ENCODE results near the gene CRYZL1. TPM values are rescaled to one million over a fixed set of nuclear protein-coding genes. Genes with fewer than 3 reads are reported as not detected.

CRYZL1 gene
- total RNA-seq, 4 donors from 2014 or later = 24.4 to 47.3 (median 33.0) TPM

DNA sequence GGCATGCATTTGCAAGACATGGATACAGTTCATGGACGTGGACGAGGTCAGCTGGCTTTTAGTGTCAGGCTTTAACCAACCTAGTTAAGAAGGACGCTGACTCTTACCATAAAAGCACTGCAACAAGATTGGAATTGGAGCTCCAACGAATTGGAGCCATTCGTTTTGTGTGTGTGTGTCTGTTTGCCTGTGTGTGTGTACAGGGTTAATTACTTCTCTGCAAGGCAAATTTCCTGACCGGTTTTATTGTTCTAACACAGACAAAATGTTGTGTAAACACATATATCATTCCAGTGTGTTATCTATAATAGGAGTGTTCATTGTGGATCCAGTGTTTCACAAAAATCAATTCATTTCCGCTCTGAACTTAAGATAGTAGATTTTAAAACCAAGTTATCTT is 8.7 kb upstream of the CRYZL1 start:
- no peak overlapping the region for H3K27ac ChIP-seq
- no peak overlapping the region for H3K4me3 ChIP-seq
- no peaks in the 10 kb centered on the region for H3K27me3 ChIP-seq
- no peak for ATAC-seq
- H3K36me3 ChIP-seq = no peaks in the 10 kb centered on the region
- H3K4me1 ChIP-seq = peaks cover 0 to 23% (median 5%) of the 10 kb centered on the region in 3 donors
- 80% methylated on average over 7 of the region's 7 CpGs for WGBS, 2 donors (ENCODE audit: low coverage in 1 of 2)
- TF ChIP-seq EP300 (IDR thresholded peaks at IDR 0.05) (no peak), POLR2AphosphoS5 (IDR thresholded peaks at IDR 0.05) (no peak), CTCF (IDR thresholded peaks at IDR 0.05) (no peak), POLR2A (IDR thresholded peaks at IDR 0.05) (no peak)
- H3K9me3 ChIP-seq = no peaks in the 10 kb centered on the region

- ATAC-seq = no peak
- Histone ChIP-seq H3K9me3 (no peaks in the 10 kb centered on the region), H3K4me1 (peaks cover 0 to 38% (median 11%) of the 10 kb centered on the region in 3 donors), H3K27me3 (no peaks in the 10 kb centered on the region), H3K36me3 (no peaks in the 10 kb centered on the region), H3K4me3 (no peak overlapping the region), H3K27ac (no peak overlapping the region)
- WGBS, 2 donors (ENCODE audit: low coverage in 1 of 2) = 100% methylated on average over 1 of the region's 1 CpG; no CpG with 5 or more reads in 1 of the 2 donors
- TF ChIP-seq CTCF (IDR thresholded peaks at IDR 0.05) (no peak), POLR2A (IDR thresholded peaks at IDR 0.05) (no peak), POLR2AphosphoS5 (IDR thresholded peaks at IDR 0.05) (no peak), EP300 (IDR thresholded peaks at IDR 0.05) (no peak)
Measured at GRCh38 chr21:33648555-33648954, 7.0 kb upstream of the CRYZL1 start.

GRCh38 chr21:33647587-33647986 is 6.0 kb upstream of the CRYZL1 start:
- no peaks in the 10 kb centered on the region for H3K9me3 ChIP-seq

GRCh38 chr21:33645730-33646129 is 4.2 kb upstream of the CRYZL1 start:
- Histone ChIP-seq H3K4me3 (no peak overlapping the region), H3K4me1 (peaks cover 0 to 34% (median 11%) of the 10 kb centered on the region in 3 donors), H3K27me3 (no peaks in the 10 kb centered on the region), H3K36me3 (no peaks in the 10 kb centered on the region), H3K27ac (no peak overlapping the region), H3K9me3 (no peaks in the 10 kb centered on the region)
- 96 to 97% methylated on average over 4 of the region's 4 CpGs for WGBS, 2 donors (ENCODE audit: low coverage in 1 of 2)
- ATAC-seq = no peak
- TF ChIP-seq EP300 (IDR thresholded peaks at IDR 0.05) = no peak
- TF ChIP-seq POLR2A (IDR thresholded peaks at IDR 0.05) = no peak
- TF ChIP-seq CTCF (IDR thresholded peaks at IDR 0.05) = no peak
- TF ChIP-seq POLR2AphosphoS5 (IDR thresholded peaks at IDR 0.05) = no peak

More at GRCh38 chr21:33647587-33647986, 6.0 kb upstream of the CRYZL1 start:
- Histone ChIP-seq H3K4me1 (peaks cover 0 to 39% (median 11%) of the 10 kb centered on the region in 3 donors), H3K27ac (no peak overlapping the region), H3K27me3 (no peaks in the 10 kb centered on the region), H3K4me3 (no peak overlapping the region), H3K36me3 (no peaks in the 10 kb centered on the region)
- TF ChIP-seq CTCF (IDR thresholded peaks at IDR 0.05) (no peak), POLR2AphosphoS5 (IDR thresholded peaks at IDR 0.05) (no peak), EP300 (IDR thresholded peaks at IDR 0.05) (no peak), POLR2A (IDR thresholded peaks at IDR 0.05) (no peak)
- ATAC-seq = no peak
- WGBS, 2 donors (ENCODE audit: low coverage in 1 of 2) = 62 to 81% methylated on average over 3 of the region's 3 CpGs

GRCh38 chr21:33644383-33645074 is 3.0 kb upstream of the CRYZL1 start:
- H3K36me3 ChIP-seq = no peaks in the 10 kb centered on the region
- H3K27ac ChIP-seq = peak overlapping the region in 3 of 4 donors; percentile 91 to 98 (median 97)
- TF ChIP-seq CTCF (IDR thresholded peaks at IDR 0.05) = no peak
- peak; percentile 15 for TF ChIP-seq POLR2AphosphoS5 (IDR thresholded peaks at IDR 0.05)
- peaks cover 0 to 43% (median 16%) of the 10 kb centered on the region in 3 donors for H3K4me1 ChIP-seq
- 53 to 62% methylated on average over 8 to 10 of the region's 11 CpGs for WGBS, 2 donors (ENCODE audit: low coverage in 1 of 2)
- ATAC-seq = no peak
- H3K9me3 ChIP-seq = no peaks in the 10 kb centered on the region
- H3K4me3 ChIP-seq = peak overlapping the region in 1 of 2 donors; percentile 99
- H3K27me3 ChIP-seq = no peaks in the 10 kb centered on the region

Data from gastroesophageal sphincter (tissue), 4 donors.